H7 (cell line): ENCODE measurements around the gene OCRL. TPM values are rescaled to one million over a fixed set of nuclear protein-coding genes. Genes with fewer than 3 reads are reported as not detected.

Source experiments
- DNase-seq: peaks from one replicate; pipeline ENCODE4 v3.0.0; 2012
- H3K27me3 ChIP-seq: 2 replicates; pipeline ENCODE4 v1.6.0; 2011; ENCODE audit warnings: mild to moderate bottlenecking, low read length; ENCODE audit not compliant: control insufficient read depth, insufficient read depth
- H3K36me3 ChIP-seq: replicated peaks from 2 replicates; pipeline ENCODE4 v1.5.1; 2011; ENCODE audit warnings: low read length; ENCODE audit not compliant: control insufficient read depth, insufficient read depth
- H3K4me3 ChIP-seq: 2 replicates; pipeline ENCODE4 v1.5.1; 2011; ENCODE audit warnings: low read depth, mild to moderate bottlenecking, control low read depth, low read length, moderate library complexity; ENCODE audit not compliant: insufficient read depth
- total RNA-seq: library from RNA; depleted of rRNA; stranded (reverse); fragments of >200 nt; shearing (Covaris generic); gene quantifications from 2 replicates; pipeline ENCODE4 v1.2.3, GENCODE V29; 2014; rRNA removed

OCRL gene
- 22.4 and 27.1 TPM in 2 replicates for total RNA-seq

GRCh38 chrX:129540068-129540653 is at the start of gene OCRL:
Gene OCRL, plus strand, starts transcription at chrX:129540259. Its CDS starts 181 bp downstream, at chrX:129540440.
- peak within 1 kb of the TSS; percentile 75 for H3K4me3 ChIP-seq
- peaks cover under 1% of the 10 kb centered on the region; the same call in 1 of the 2 replicates for H3K36me3 ChIP-seq
- H3K27me3 ChIP-seq, result no peaks in the 10 kb centered on the region
- DNase-seq, result peak; percentile 93

GRCh38 chrX:129490330-129490729 is 49.7 kb upstream of the OCRL start:
- no peak overlapping the region for H3K4me3 ChIP-seq
- no peaks in the 10 kb centered on the region for H3K27me3 ChIP-seq
- H3K36me3 ChIP-seq, result peaks cover 25% of the 10 kb centered on the region
- no peak for DNase-seq

DNA sequence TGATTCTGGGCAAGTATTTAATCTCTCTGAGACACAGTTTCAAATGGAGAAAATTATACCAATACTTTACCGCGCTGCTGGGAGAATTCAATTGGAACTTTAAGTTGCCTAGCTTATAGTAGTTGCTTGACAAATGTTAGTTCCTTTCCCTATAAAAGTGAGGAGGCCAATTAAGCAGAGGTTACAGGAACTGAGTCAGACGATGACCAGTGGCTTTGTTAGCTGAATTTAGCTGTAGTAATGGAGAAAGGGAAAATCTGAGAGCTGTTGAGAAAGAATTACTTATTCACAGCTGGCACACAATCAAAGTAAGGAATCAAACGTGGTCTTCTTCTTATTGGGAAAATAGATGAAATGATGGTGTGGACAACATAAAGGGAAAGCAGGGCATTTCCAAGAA is 46.4 kb upstream of the OCRL start:
- DNase-seq, result no peak
- H3K36me3 ChIP-seq, result peaks cover 27% of the 10 kb centered on the region
- H3K4me3 ChIP-seq, result no peak overlapping the region
- no peaks in the 10 kb centered on the region for H3K27me3 ChIP-seq

GRCh38 chrX:129494887-129495286 is 45.2 kb upstream of the OCRL start:
- Histone ChIP-seq H3K36me3 (peaks cover 24% of the 10 kb centered on the region), H3K4me3 (no peak overlapping the region), H3K27me3 (no peaks in the 10 kb centered on the region)
- no peak for DNase-seq

GRCh38 chrX:129495900-129496299 is 44.2 kb upstream of the OCRL start:
- no peaks in the 10 kb centered on the region for H3K27me3 ChIP-seq
- H3K4me3 ChIP-seq, result no peak overlapping the region
- no peak for DNase-seq
- H3K36me3 ChIP-seq, result peaks cover 20% of the 10 kb centered on the region

GRCh38 chrX:129496625-129497024 is 43.4 kb upstream of the OCRL start:
- peaks cover 19% of the 10 kb centered on the region for H3K36me3 ChIP-seq
- H3K4me3 ChIP-seq, result no peak overlapping the region
- no peak for DNase-seq
- H3K27me3 ChIP-seq, result no peaks in the 10 kb centered on the region

- Histone ChIP-seq H3K36me3 (peaks cover 23% of the 10 kb centered on the region), H3K27me3 (no peaks in the 10 kb centered on the region), H3K4me3 (no peak overlapping the region)
- no peak for DNase-seq
Measured at GRCh38 chrX:129497146-129497843, 42.8 kb upstream of the OCRL start.

GRCh38 chrX:129510331-129510730 is 29.7 kb upstream of the OCRL start:
- Histone ChIP-seq H3K36me3 (peaks cover 10% of the 10 kb centered on the region), H3K27me3 (no peaks in the 10 kb centered on the region), H3K4me3 (no peak overlapping the region)
- DNase-seq, result no peak

GRCh38 chrX:129511689-129512088 is 28.4 kb upstream of the OCRL start:
- no peak overlapping the region for H3K4me3 ChIP-seq
- peaks cover 12% of the 10 kb centered on the region for H3K36me3 ChIP-seq
- DNase-seq, result no peak

GRCh38 chrX:129512409-129512808 is 27.6 kb upstream of the OCRL start:
- H3K27me3 ChIP-seq, result no peaks in the 10 kb centered on the region
- no peak for DNase-seq
- H3K36me3 ChIP-seq, result peaks cover 12% of the 10 kb centered on the region
- no peak overlapping the region for H3K4me3 ChIP-seq

More at GRCh38 chrX:129511689-129512088, 28.4 kb upstream of the OCRL start:
- H3K27me3 ChIP-seq, result no peaks in the 10 kb centered on the region

DNA sequence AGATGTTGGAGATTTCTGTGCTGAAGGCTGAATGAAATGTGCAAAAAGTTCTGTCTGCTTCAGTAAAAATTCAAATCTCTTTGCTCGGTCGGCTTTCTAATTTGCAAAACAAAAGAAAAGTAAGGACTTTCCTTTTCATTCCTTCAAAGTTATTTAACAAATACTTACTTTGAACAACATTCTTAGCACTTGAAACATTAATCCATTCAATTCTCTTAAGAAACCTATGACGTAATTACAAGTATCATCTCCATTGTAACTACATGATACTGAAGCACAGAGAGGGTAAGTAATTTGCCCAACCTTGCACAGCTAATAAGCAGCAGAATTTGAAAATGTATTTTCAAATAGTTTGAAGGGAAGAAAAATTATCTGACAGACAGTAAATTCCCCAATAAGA is 23.7 kb upstream of the OCRL start:
- Histone ChIP-seq H3K27me3 (no peaks in the 10 kb centered on the region), H3K36me3 (peaks cover 9% of the 10 kb centered on the region), H3K4me3 (no peak overlapping the region)
- DNase-seq, result no peak

DNA sequence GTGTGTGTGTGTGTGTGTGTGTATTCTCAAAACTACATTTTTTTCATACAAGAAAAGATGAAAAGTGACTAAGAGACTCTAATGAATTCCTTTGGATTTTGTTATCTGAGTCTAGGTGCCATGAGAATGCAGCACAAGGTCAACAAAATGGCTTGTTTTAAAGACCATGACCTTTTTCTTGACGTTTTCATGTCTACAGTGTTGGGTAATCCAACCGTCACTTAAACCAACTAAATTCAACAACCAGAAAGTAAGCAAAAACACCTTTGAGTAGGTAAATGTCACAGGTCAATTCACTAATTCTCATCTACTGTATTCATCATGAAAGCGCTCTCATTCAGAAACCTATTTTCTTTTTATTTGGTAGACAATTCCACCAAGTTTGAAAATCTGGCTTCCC is 19.9 kb upstream of the OCRL start:
- no peak overlapping the region for H3K4me3 ChIP-seq
- no peak for DNase-seq
- peaks cover 4% of the 10 kb centered on the region for H3K36me3 ChIP-seq

GRCh38 chrX:129522184-129523078 is 17.6 kb upstream of the OCRL start:
- no peaks in the 10 kb centered on the region for H3K36me3 ChIP-seq
- H3K4me3 ChIP-seq, result peak overlapping the region; percentile 94
- no peaks in the 10 kb centered on the region for H3K27me3 ChIP-seq
- peak; percentile 91 for DNase-seq

More for the DNA sequence above, 19.9 kb upstream of the OCRL start:
- H3K27me3 ChIP-seq, result no peaks in the 10 kb centered on the region

DNA sequence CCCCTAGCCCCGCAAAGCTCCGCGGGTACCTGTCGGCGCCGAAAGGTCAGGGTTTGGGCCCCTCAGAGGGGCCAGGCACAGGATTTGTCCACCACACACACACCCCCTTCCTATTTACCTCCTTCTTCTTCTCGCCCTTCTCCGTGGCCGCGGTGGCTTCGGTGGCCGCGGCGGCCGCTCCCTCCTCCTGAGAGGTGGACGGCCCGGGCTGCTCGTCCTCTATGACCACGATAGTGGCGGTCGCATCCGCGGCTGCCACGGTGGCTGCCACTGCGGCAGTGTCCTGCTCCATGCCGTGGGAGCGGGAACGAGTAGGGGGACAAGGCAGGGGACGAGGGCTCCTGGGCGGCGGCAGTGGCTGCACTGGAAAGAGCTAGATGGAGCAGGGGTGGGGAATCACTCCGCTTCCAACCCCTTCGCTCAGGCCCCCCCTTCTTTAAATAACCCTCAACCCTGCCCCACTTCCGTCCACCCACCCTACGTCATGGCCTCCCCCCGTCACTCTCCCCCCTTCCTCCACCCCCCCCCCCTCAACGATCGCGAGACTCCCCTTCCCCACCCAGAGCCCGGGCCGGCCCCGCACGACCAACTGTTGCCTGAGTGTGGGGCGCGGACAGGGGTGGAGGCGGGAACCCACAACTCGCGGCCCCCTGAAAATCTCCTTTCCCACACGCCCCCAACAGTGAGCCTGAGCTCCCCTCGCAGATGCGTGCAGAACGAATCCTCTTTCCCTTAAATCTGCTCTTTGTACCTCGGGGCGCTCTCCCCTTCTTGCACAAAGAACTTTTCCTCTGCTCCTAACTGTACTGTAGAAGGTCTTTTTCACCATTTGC is 16.8 kb upstream of the OCRL start, which contains the start of gene SMARCA1:
SMARCA1 (minus strand) TSS at position 412 of the 833 bp plus-strand sequence; CDS start at position 292, 120 bp downstream.
- Histone ChIP-seq H3K27me3 (no peaks in the 10 kb centered on the region), H3K4me3 (peak within 1 kb of the TSS; percentile 94), H3K36me3 (no peaks in the 10 kb centered on the region)
- peak; percentile 93 for DNase-seq
